Measurements from ENCODE around the gene CORO2B. TPM values are rescaled to one million over a fixed set of nuclear protein-coding genes. Genes with fewer than 3 reads are reported as not detected.

CORO2B gene
- total and polyA plus RNA-seq, 2 experiments from 2014 or later: 1.6 to 4.6 TPM

- H3K36me3 Mint-ChIP-seq (ENCODE audit: low read depth): peaks cover 6% of the 10 kb centered on the region; the same call in 1 of the 3 replicates
- no peak overlapping the region for H3K27ac ChIP-seq (ENCODE audit: low read depth)
- H3K4me3 ChIP-seq: no peak overlapping the region; the same call in 1 of the 2 replicates
- no peaks in the 10 kb centered on the region for H3K9me2 ChIP-seq (ENCODE audit: insufficient read depth)
- no peaks in the 10 kb centered on the region for H3K79me2 ChIP-seq (replicated peaks; ENCODE audit: insufficient read depth)
- peaks cover 22% of the 10 kb centered on the region for H3K4me1 Mint-ChIP-seq
- peak overlapping the region; percentile 28 for H3K27ac Mint-ChIP-seq
- peak overlapping the region; percentile 9 for H2AFZ ChIP-seq
- H3K36me3 ChIP-seq (ENCODE audit: insufficient read depth): no peaks in the 10 kb centered on the region
- H3K4me3 Mint-ChIP-seq: peak overlapping the region; percentile 12; the same call in 2 of the 3 replicates
- DNase-seq (ENCODE audit: low spot score) (peak; percentile 64), ATAC-seq (peak; percentile 96)
- TF ChIP-seq ZNF331 (CRISPR knock-in tag; IDR thresholded peaks at IDR 0.05; ENCODE audit: low read depth): no peak
- no peak for TF ChIP-seq NANOG (IDR thresholded peaks at IDR 0.05; ENCODE audit: borderline replicate concordance)
- peaks cover 14% of the 10 kb centered on the region for H3K4me1 ChIP-seq (ENCODE audit: insufficient read depth)
- peak overlapping the region; percentile 60 for H3K4me2 ChIP-seq
- no peaks in the 10 kb centered on the region for H3F3A ChIP-seq (replicated peaks; ENCODE audit: low read depth)
- H3K27me3 ChIP-seq (ENCODE audit: insufficient read depth): no peaks in the 10 kb centered on the region
- no peaks in the 10 kb centered on the region for H4K20me1 ChIP-seq (replicated peaks; ENCODE audit: insufficient read depth)
- H3K9me3 Mint-ChIP-seq: peaks cover 10% of the 10 kb centered on the region; the same call in 2 of the 3 replicates
- H3K27me3 Mint-ChIP-seq (ENCODE audit: insufficient read depth, low read depth, poor library complexity): peaks cover 16% of the 10 kb centered on the region
Observed at GRCh38 chr15:68666120-68666811, 87.5 kb downstream of the CORO2B start.

GRCh38 chr15:68666812-68667450, 88.1 kb downstream of the CORO2B start:
- Histone ChIP-seq H4K20me1 (replicated peaks; ENCODE audit: insufficient read depth) (no peaks in the 10 kb centered on the region), H3K27ac (ENCODE audit: low read depth) (no peak overlapping the region), H3K27me3 (ENCODE audit: insufficient read depth) (no peaks in the 10 kb centered on the region), H3K4me2 (peak overlapping the region; percentile 60), H3K4me3 (no peak overlapping the region; the same call in 1 of the 2 replicates), H3K36me3 (ENCODE audit: insufficient read depth) (no peaks in the 10 kb centered on the region), H3F3A (replicated peaks; ENCODE audit: low read depth) (no peaks in the 10 kb centered on the region), H3K9me2 (ENCODE audit: insufficient read depth) (no peaks in the 10 kb centered on the region), H2AFZ (peak overlapping the region; percentile 9), H3K4me1 (ENCODE audit: insufficient read depth) (peaks cover 14% of the 10 kb centered on the region), H3K79me2 (replicated peaks; ENCODE audit: insufficient read depth) (no peaks in the 10 kb centered on the region)
- Mint-ChIP-seq H3K9me3 (peaks cover 14% of the 10 kb centered on the region; the same call in 2 of the 3 replicates), H3K4me1 (peaks cover 22% of the 10 kb centered on the region), H3K36me3 (ENCODE audit: low read depth) (peaks cover 6% of the 10 kb centered on the region; the same call in 1 of the 3 replicates), H3K27me3 (ENCODE audit: insufficient read depth, low read depth, poor library complexity) (peaks cover 18% of the 10 kb centered on the region), H3K27ac (peak overlapping the region; percentile 28; the same call in 1 of the 2 replicates), H3K4me3 (no peak overlapping the region; the same call in 2 of the 3 replicates)
- ATAC-seq (peak; percentile 54), DNase-seq (ENCODE audit: low spot score) (no peak)
- no peak for TF ChIP-seq ZNF462 (CRISPR knock-in tag; IDR thresholded peaks at IDR 0.05)

Measured in GM23338 (cell line).